A673 (cell line): ENCODE data around the gene SMARCC1. TPM values are rescaled to one million over a fixed set of nuclear protein-coding genes. Genes with fewer than 3 reads are reported as not detected.

Experiments
- BruUV-seq: library from RNA; stranded (reverse); fragments of 400-500 nt; replicated peaks from 2 replicates; lab custom pipeline; 2021; lab: Mats Ljungman, UMichigan
- CTCF ChIA-PET: fragments of 300-600 bp; sonication (Branson Sonifier 250); formaldehyde crosslinking; loops from one replicate; lab custom pipeline; 2022; ENCODE audit warnings: antibody characterized with exemption; lab: Charles Lee
- POLR2A ChIA-PET: fragments of 300-600 bp; sonication (Branson Sonifier 250); formaldehyde crosslinking; loops from one replicate; lab custom pipeline; 2022; ENCODE audit warnings: antibody characterized with exemption; ENCODE audit not compliant: low non-redundant PET; lab: Charles Lee
- DNase-seq: peaks from one replicate; pipeline ENCODE4 v3.0.0-alpha.2; 2015; ENCODE audit warnings: low spot score
- H3K27ac ChIP-seq: fragments of 200-600 bp; sonication (generic); 2 replicates; pipeline ENCODE4 v1.5.1; 2016; ENCODE audit warnings: mixed run types, low read depth, mild to moderate bottlenecking, mixed read lengths, antibody characterized with exemption, low read length; ENCODE audit not compliant: poor library complexity, severe bottlenecking
- H3K27me3 ChIP-seq: fragments of 200-600 bp; sonication (generic); replicated peaks from 2 replicates; pipeline ENCODE4 v1.6.1; 2017; ENCODE audit warnings: mixed run types, low read depth, mild to moderate bottlenecking, mixed read lengths, antibody characterized with exemption, low read length; ENCODE audit not compliant: insufficient read depth, poor library complexity
- H3K36me3 ChIP-seq: fragments of 200-600 bp; sonication (generic); 2 replicates; pipeline ENCODE4 v1.6.1; 2016; ENCODE audit warnings: mixed run types, mild to moderate bottlenecking, mixed read lengths, antibody characterized with exemption, low read length; ENCODE audit not compliant: insufficient read depth, poor library complexity, severe bottlenecking
- H3K4me1 ChIP-seq: fragments of 200-600 bp; sonication (generic); 2 replicates; pipeline ENCODE4 v1.6.1; 2017; ENCODE audit warnings: mixed run types, mild to moderate bottlenecking, mixed read lengths, antibody characterized with exemption, low read length; ENCODE audit not compliant: insufficient read depth, poor library complexity, severe bottlenecking
- H3K4me3 ChIP-seq: fragments of 200-600 bp; sonication (generic); 2 replicates; pipeline ENCODE4 v1.5.1; 2016; ENCODE audit warnings: low read depth, mixed run types, mild to moderate bottlenecking, mixed read lengths, low read length; ENCODE audit not compliant: poor library complexity, severe bottlenecking
- H3K9me3 ChIP-seq: fragments of 200-600 bp; sonication (generic); 2 replicates; pipeline ENCODE4 v1.6.1; 2016; ENCODE audit warnings: mixed run types, low read depth, mild to moderate bottlenecking, mixed read lengths, antibody characterized with exemption, low read length; ENCODE audit not compliant: poor library complexity, severe bottlenecking
- CTCF ChIP-seq: fragments of 300-800, 200-600 bp; sonication (generic); conservative IDR thresholded peaks from 2 replicates; pipeline ENCODE4 v1.5.1; 2017; ENCODE audit warnings: low read depth, mild to moderate bottlenecking, antibody characterized with exemption, low read length, moderate library complexity, mixed read lengths
- EZH2 ChIP-seq: fragments of 200-600 bp; sonication (generic); IDR thresholded peaks from 2 replicates; pipeline ENCODE4 v1.6.1; 2017; ENCODE audit warnings: borderline replicate concordance, low read depth, mild to moderate bottlenecking, mixed read lengths, antibody characterized with exemption, low read length; ENCODE audit not compliant: poor library complexity, severe bottlenecking
- intact Hi-C: fragments of 100-400 bp; cut with micrococcal nuclease; formaldehyde crosslinking; loops from one replicate; pipeline ENCODE4 v1.10.0; 2022; ENCODE audit not compliant: unreplicated experiment
- total RNA-seq: library from RNA; stranded (reverse); gene quantifications from 2 replicates; pipeline ENCODE4 v1.2.3, GENCODE V29; 2021

The SMARCC1 gene
- total RNA-seq, 1 experiment from 2014 or later = 126 TPM

GRCh38 chr3:47567149-47567548 lies 214.5 kb downstream of the SMARCC1 start:
- POLR2A ChIA-PET = no interaction called here
- intact Hi-C loops = no loop called here
- BruUV-seq = no TSS peak
- TF ChIP-seq CTCF = no peak
- TF ChIP-seq EZH2 = no peak
- CTCF ChIA-PET = no interaction called here
- Histone ChIP-seq H3K4me1 (no peaks in the 10 kb centered on the region), H3K27me3 (no peaks in the 10 kb centered on the region), H3K9me3 (no peaks in the 10 kb centered on the region), H3K4me3 (no peak overlapping the region), H3K27ac (no peak overlapping the region), H3K36me3 (peaks cover 5% of the 10 kb centered on the region)
- no peak for DNase-seq

DNA sequence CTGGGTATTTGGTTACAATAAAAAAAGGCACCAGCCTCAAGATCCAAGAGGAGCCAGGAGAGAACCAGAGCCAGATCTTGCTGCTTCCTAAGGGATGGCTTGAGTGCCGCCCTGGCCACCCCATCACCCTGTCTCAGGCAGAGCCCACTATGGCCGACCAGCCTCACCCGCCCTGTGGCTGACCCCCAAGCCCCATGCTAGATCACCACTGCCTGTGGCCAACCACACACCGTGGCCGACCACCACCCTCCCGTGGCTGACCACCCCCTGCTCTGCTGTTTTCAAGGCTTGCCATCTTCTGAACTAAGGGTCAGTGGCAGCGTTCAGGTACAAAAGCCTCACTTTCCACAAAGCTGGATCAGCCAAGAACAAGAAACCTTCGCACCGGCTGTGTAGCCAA lies 215.0 kb downstream of the SMARCC1 start:
- TF ChIP-seq CTCF = no peak
- no peak for TF ChIP-seq EZH2
- CTCF ChIA-PET = no interaction called here
- POLR2A ChIA-PET = no interaction called here
- H3K36me3 ChIP-seq = peaks cover 3% of the 10 kb centered on the region
- BruUV-seq = no TSS peak
- no peak overlapping the region for H3K4me3 ChIP-seq
- no peaks in the 10 kb centered on the region for H3K4me1 ChIP-seq
- intact Hi-C loops = no loop called here
- no peaks in the 10 kb centered on the region for H3K27me3 ChIP-seq
- no peak overlapping the region for H3K27ac ChIP-seq
- no peaks in the 10 kb centered on the region for H3K9me3 ChIP-seq
- no peak for DNase-seq

- peaks cover 3% of the 10 kb centered on the region for H3K36me3 ChIP-seq
- ChIA-PET CTCF (no interaction called here), POLR2A (no interaction called here)
- H3K27ac ChIP-seq = no peak overlapping the region
- intact Hi-C loops = no loop called here
- H3K4me1 ChIP-seq = no peaks in the 10 kb centered on the region
- DNase-seq = no peak
- no peak for TF ChIP-seq EZH2
- TF ChIP-seq CTCF = no peak
- no peak overlapping the region for H3K4me3 ChIP-seq
- H3K27me3 ChIP-seq = no peaks in the 10 kb centered on the region
- H3K9me3 ChIP-seq = no peaks in the 10 kb centered on the region
- BruUV-seq = no TSS peak
These were observed 215.8 kb downstream of the SMARCC1 start for GRCh38 chr3:47565734-47566550.
